Stimulated activated CD8-positive, alpha-beta memory T cell treated with anti-CD3 and anti-CD28 coated beads, Interleukin-7, amount 100 ng/mL, for 48 hours (primary cell): Measurements from ENCODE around the gene MRPS10.

Experiments used
- DNase-seq, 2 donors: peaks; one replicate each; pipeline ENCODE4 v3.0.0-alpha.2; 2020; ENCODE audit warnings: low read depth in 1 of 2; ENCODE audit errors: extremely low read depth in 1 of 2

MRPS10 gene

DNA sequence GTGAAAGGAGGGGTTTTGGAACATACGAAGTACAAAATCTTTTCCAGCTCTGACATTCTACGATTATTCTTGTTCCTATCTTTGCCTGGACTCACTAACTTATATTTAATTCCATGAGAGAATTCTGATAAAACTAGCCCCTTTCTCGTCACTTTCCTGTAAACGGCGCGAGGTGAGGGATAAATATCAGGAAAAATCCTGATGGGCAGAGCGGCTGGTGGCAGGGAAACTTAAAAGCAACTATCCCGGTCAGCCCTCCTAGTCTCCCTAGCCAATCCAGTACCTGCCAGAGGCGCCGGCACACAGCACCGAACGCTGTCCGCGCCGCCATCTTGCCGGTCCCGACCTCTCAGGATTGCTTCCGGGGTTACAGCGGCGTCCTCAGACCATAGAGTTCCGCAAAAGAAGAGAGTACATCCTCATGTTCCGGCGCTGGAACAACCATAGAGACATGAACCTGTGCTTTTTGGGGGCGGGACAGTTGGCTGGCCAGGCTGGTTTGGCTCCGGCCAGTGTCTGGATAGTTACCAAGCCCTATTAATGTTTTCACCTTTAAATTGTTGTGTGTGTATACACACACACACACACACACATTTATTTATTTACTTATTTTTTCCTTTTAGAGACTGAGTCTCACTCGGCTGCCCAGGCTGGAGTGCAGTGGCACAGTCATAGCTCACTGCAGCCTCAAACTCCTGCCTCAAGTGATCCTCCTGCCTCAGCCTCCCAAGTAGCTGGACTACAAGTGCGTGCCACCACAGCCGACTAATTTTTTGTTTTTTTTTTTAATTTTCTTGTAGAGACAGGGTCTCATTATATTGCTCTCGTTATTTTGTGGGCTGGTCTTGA, at the start of gene MRPS10:
TSS of gene MRPS10 (minus strand) at position 343 of the 849 bp plus-strand sequence. CDS start at position 331, 12 bp downstream.
- peak; percentile 78 to 86 for DNase-seq

DNA sequence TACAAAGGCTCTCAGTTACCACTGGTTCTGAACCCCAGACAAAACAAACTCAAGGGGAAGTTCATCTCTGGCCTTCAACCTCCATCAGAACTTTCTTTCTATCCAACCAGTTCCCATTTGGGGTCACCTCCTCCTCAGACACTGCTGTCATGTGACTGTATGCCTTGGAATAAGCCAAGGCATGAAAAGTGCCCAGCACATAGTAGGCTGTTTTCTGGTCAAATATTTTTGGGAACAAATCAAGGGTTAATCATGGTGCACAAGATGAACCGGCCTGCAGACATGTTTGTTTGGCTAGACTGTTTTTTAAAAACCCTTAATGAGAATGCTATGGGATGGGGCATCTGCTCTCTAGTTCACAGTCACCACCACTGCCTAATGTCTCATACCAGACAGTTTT, 48.9 kb upstream of the MRPS10 start:
- DNase-seq: no peak

DNA sequence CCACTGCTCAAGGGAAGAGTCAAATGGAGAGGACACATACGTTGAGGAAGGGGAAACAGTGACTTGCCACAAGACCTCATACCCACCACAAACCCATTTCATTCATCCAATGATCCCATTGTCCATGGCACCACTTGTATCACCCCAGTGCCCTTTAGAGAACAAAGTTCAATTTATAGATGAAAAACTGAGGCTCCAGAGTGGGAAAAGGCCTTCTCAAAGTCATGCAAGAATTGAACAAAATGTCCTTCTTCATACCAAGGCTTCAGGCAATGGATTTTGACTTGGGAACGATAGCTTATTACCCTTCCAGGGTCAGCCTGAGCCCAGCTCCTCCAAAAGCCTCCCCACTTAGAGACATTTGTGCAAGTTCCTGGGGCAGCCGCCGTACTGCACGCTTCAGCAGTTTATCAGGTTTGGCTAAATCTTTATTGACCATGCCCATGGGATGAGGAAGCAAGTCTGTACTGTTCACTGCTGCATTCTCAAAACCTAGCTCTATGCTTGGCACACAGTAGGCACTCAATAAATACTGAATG, 47.3 kb upstream of the MRPS10 start:
- DNase-seq: no peak

DNA sequence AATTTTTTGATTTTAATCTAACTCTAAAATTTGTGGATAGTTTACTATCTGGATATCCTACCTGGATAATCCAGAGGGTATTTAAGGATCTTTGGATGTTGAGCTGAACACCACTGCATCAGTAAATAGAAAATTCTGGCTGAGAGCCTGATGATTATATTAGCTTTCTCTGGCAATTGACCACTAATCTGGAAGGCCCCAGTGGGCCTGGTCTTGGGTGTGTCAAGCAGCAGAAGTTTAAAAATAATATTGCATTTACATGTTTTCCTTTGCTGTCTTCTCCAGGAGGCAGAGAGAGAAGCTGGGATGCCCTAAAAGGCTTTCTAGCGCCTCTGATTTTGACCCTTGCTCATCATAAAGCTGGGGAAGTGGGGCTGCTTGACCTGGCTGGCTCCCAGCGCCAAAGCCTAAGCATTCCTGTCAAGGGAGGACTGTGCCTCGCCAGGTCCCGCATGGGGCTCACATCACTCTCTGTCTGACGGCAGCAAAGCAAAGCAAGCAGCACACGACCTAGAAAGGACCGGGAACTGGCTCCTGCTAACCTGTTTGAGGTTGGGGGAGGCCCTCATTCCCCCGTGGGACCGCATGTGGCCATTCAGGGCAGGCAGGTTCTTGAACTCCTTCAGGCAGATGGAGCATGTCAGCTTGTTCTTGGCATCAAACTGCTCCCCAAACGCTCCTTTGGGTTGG, 46.6 kb upstream of the MRPS10 start:
- no peak for DNase-seq

DNA sequence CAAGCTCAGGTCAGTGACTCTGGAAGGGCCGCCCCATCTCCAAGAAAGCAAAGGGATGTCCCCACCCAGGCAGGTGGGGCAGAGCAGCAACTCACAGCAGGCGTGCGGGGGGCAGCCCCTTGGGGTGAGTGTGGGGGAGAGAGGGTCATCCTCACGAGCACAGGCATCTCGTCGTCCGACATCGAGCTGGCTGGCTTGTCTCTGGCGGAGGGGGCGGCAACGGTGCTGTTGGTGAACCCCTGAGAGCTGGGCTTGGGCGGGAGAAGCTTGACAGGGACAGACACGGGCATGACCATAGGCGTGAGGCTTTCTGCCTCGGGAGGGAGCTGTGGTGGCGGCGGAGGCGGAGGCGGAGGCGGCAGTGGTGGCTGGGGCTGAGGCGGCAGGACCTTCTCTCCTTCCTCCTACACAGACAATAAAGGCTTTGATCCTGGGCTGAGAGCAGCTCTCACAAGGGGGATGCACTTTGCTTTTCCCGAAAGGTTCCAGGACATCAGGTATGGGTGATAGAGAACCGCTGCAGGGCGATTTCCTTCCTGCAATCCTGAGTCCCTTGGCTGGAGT, 45.6 kb upstream of the MRPS10 start:
- DNase-seq: no peak

DNA sequence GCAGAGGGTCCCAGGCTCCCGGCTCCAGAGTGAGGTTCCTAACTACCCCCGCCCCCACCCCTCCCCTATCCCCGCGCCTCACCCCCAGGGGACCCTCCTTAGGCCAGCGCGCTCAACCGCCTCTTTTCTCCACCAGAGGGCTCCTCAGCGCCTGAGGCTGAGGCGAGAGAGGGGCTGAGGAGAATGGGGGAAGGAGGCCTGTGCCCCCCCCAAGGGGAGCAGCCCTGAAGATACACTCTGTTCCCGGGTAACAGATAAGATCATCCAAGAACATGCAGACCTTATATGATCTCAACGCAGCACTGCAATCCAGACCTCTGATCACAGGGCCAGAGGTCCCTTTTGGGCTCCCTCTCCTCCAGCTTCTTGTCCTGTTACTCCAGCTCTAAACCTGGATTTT, 43.3 kb upstream of the MRPS10 start:
- DNase-seq: no peak

DNA sequence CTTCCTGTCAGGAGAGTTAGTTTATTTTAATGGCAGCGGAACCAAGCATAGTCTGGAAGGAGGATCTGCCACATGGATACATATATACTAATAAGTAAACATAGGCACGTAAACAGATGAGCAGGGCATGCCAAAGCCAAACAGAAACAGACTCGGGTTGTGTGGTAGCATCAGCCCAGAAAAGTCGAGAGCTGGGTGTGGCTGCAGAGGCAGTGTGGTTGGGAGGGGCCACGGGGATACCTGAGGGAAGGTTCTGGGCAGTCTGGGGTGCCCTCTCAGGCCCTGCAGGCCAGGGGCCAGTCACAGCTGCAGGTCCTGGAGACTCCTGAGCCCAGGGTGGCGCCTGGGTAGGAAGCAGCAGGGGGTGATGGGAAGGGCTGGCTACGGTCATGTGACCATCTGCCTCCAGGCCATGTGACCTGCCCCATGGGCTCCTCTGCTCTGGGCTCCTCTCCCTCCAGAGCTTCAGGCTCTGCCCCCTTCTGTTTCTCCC, 42.8 kb upstream of the MRPS10 start:
- DNase-seq: no peak

DNA sequence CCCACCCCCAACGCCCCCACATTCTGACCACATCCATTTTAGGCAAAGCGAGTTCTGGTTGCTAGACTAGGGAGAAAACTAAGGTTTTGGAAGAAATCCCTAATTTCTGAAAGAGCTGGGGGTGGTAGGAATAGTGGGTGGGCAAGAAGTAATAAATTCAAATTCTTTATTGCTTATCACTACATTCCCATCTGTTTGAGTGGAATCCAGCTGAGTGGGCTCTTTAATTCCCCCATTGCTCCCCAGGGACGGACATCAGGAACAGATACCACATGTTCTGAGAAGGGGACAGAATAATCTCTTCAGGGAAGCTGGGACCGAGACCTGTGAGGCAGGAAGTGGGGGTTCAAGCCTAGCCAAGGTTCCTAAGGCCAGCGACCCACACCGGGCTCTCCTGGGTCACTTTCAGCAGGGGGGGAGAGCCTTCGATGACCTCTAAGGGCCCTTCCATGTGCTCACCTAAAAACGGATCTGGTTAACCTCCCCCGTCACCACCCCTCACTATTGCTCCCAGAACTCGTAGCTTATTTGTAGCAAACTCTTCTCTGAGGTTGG, 42.3 kb upstream of the MRPS10 start:
- DNase-seq: no peak

DNA sequence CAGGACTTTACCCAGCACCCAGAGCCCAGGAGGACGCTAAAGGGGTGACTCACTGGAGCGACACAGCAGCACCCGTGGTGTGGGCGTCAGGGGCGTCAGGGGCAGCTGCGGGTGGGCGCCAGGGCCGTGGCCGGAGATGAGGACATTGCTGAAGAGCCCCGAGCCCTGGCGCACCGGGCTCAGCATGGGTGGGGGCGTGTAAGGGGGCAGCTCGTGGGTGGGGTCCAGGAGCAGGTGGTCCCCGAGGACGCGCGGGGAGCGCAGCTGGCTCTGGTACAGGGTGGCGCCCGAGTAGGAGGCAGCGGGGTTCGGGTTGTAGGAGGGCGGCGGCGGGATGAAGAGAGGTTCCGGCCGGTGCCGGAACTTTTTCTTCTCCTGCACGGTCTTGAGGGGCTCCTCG, 41.6 kb upstream of the MRPS10 start:
- no peak for DNase-seq

DNA sequence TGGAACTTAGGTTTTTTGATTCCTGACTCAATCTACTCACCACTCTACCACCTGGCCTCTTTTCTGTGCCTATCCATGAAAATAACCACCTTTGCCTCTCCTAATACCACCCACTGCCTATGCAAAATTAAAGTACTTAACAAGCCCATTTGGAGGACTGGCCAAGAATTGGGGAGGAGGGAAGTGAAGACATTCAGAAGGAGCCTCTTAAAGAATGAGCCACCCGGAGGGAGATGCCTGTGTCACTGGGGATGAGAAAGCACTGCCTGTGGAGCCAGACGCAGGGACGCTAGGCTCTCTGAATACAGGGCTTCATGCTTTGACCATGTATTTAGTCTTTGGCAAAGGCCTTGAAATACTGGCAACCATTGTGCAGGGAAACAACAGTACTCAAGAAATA, 40.0 kb upstream of the MRPS10 start:
- DNase-seq: no peak

DNA sequence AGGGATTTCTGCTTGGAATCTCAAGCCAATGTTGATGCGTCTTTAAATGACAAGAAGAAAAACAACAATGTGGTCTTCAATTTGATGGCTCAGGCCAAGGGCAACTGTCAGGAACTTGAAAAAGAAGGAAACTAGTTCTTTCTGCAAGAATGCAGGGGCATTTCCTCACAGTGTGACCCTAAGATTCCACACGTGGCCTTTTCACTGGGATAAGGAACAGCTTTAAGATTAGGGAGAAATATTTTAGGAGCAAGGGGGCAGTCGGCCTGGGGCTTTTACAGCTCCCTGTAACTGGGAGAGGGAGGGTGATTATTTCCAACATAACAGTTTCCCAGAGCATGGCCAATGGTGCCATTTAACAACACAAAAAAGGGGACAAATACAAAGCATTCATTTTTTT, 39.4 kb upstream of the MRPS10 start:
- no peak for DNase-seq

DNA sequence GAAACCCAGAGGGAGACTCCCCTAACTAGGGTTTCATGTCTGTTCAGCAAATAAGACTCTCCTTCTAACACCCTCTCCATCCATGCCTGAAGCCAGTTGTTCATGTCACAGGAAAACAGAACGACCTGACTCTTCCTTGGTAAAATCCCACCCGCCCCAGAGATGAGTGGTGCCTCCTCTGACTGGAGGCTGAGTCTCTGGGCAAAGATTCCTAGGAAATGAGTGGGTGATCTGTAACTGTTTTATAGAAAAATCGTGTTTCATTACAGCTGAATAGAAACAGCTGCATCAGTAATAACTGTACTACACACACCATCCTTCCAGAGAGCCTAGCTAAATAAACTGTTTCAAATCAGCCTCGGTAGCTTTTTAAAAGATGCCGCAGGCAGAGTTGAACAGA, 37.4 kb upstream of the MRPS10 start:
- DNase-seq: no peak

DNA sequence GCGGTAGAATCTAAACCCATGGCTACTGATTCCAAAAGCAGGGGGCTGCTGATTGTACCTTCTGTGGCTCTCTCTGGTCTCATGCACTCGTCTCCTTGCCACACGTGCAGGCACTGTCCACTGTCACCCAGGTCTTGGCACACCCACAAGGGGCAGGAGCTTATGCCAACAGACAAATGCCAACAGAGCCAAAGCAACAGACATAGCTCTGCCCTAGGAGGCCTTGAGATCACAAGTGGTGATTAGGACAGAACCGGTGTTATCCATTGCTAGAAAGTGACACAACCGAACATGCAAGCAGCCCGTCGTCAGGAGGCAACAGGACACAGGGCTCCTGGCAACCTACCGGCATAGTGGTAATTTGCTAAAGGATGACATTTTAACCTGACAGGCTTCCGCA, 36.8 kb upstream of the MRPS10 start:
- no peak for DNase-seq

DNA sequence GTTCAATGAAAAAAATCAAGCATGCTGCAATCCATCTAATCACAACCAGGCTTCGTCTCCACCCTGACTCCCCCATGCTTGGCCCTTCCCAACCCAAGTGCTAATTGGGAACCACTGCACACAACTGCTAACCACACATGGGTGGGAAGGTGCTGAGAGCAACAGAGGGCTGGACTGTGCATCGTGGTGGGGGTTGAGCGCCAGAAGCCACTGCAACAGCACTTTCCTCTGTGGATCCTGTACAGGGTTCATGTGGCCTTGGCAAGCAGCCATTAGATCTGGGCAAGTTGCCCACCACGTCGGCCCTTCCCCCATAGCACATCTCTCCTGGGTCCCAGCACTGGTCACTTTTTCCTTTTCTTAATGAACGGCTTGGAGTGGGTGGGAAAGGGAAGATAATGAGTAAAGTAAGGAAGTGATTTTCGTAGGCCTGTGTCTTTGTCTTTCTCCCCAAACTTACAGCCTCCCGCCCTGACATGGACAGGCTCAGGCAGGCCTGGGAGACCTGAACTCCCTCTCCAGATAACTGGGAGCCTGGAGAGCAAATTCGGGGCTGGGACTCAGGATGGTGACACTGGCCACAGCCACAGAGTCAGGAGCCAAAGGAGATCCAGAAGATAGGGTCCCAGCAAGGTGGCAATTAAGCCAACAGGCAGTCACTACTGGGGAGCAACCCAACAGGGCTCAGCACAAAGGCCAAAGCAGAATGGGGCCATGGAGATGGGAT, 34.4 kb upstream of the MRPS10 start:
- no peak for DNase-seq

DNA sequence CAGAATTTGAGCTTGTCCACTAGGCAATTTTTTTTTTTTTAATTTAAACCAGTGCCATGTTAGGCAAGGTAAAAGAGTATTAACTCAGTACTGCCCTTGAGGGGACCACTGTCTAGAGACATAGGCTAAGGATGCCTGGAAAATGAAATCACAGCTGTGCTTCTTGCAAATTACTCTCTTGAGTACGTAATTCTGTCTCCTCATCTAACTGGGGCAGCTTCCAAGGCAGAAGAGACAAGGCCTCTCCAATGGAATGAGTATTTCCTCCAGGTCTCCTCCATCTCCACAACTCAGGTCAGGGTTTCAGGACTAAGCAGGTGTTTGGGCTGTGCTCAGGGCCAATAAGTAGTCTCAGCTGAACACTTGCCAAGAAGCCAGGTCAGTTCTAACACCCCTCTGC, 33.8 kb upstream of the MRPS10 start:
- no peak for DNase-seq

DNA sequence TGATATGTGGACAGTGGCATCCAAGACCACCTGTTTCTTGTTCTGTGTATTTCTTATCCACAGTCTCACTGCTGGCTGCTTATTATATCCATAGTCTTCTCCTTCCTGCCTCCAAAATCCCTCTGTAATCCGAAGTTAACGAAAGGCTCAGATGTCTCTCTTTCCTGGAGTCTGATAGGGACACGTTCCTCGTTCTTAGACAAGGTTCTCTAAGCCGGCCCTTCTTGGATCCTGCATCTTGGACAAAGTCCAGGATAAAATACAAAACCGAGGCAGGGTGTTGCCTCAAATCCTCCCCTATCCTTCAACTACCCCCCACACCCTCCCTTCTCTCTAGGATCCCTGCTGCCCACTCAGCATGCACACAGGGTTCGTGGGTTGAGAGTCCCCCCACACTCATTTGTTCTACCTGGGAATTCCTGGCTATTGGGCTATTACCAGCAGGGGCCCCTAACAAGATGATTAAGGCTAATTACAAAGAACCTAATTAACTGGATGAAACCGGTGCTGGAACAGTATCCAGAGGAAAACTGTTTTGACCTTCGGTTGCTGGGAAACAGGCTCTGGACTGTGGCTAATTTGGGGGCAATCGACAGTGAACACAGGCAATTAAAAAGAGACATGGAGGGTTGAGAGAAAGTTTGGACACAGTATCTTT, 32.7 kb upstream of the MRPS10 start:
- no peak for DNase-seq

DNA sequence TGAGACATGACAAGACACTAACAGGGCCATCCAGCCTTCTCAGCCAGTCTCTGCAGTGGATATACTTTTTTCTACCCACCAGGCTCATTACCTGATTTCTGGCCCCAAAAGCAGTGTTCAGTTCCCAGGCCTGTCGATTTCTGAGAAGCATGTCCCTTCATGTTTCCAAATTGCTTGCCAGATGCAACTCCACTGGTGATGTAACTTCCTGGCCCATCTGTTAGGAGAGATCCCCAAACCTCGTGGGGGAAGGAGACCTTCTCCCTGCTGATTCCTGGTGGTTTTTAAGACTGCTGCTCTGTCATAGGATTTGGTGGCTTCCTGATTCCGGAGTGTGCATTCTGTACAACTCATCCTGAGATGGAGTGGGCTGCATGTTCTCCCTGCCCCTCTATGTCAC, 31.6 kb upstream of the MRPS10 start:
- DNase-seq: no peak

DNA sequence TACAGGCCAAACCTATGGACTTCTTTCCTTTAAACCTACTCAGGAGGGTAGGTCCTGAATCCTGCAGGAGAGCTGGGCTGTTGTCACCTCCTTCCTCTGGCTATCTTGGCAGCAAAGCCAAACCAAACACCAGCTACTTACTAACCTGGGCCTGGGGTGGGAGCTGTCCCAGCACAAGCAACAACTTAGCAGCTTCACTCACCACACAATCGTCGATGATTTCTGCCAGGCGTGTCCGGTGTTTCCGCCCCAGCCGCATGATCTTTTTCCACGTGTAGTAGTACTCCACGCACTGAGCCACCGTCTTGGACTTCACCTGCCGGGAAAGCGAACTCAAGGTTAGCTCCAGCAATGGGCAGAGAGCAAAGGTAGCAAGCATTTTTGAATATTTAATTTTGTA, 25.4 kb upstream of the MRPS10 start:
- DNase-seq: no peak

DNA sequence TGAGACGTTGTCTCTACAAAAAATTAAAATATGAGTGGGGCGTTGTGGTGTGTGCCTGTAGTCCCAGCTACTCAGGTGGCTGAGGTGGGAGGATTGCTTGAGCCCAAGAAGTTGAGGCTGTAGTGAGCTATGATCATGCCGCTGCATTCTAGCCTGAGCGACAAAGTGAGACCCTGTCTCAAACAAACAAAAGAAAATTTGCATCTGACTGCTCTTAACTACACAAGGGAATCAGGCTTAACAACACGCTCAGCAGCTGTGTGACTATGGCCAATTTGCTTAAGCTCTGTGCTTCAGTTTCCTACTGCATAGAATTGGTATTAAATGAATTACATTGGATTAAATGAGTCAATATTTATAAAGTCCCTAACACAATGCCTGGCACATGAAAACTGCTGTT, 24.3 kb upstream of the MRPS10 start:
- no peak for DNase-seq

DNA sequence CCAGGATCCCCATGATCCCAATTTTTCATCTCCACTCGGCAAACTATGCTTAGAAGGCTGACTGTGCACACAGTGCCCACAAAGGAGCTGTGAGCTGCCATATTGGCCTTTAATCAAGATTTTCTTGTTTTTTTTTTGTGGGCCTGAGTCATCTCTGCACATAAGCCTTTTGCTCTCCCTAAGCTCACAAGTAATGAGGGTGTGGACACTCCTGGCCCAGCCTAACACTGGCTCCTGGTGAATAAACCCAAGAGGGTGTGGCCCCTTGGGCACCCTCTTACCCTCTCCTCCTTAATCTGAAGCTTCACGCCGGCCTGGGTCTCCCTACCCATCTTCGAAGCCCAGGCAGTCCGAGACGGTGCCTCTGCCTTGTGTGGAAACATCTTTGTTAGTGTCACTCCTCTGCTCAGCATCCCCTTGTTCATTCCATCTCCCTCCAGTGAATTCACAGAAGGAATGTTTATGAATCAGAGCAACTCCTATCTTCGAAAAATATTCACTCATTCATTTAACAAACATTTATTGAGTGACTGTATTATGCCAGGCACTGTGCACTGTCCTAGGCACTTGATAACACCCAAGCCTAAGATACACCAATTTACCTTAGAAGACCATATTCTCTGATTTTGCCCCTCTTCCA, 22.2 kb upstream of the MRPS10 start:
- DNase-seq: no peak
